DMS153 (cell line): ENCODE measurements around the gene ACSS1.

ENCODE experiments used
- DNase-seq: peaks from one replicate; lab custom pipeline; 2025; lab: John Stamatoyannopoulos, UW

The ACSS1 gene

DNA sequence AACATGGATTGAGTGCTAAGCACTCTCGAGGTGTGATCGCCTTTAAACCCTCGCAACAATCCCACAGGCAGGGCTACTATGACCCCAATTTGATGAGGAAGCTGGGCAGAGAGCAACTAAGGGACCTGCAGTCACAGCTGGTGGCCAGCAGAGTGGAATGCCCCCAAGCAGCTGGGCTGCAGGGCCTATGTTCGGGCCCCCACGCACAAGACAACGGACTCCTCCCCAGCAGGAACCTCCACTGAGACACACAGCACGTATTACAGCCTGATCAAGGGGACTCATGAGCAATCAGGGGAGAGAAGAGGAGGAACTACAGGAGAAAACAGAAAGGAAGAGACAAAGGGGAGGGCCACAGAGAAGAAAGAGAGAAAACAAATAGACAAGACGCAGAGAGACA lies 87.2 kb downstream of the ACSS1 start:
- DNase-seq: no peak

DNA sequence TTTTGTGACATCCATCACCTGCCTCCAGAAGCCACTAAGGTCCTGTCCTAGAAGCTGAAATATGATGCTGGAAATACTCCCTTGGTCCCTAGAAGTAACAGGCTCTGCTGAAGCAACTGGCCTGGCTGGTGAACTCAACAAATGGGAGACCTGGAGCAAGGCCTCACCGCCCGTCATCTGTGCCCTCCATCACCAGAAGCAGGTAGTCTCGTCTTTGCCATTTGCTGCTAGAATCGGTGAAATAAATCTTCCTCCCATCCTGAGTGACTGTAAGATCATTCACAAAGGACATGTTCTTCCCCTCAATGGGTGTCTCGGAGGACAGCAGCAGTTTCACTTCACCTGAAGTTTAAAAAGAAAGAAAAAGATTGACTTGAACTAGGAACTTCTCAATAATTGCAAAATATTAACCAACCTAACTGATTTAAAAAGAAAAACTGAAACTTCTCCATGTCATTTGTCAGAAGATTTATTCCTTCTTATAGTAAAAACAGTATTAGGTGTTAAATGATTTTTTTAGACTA lies 87.8 kb downstream of the ACSS1 start:
- DNase-seq: no peak

DNA sequence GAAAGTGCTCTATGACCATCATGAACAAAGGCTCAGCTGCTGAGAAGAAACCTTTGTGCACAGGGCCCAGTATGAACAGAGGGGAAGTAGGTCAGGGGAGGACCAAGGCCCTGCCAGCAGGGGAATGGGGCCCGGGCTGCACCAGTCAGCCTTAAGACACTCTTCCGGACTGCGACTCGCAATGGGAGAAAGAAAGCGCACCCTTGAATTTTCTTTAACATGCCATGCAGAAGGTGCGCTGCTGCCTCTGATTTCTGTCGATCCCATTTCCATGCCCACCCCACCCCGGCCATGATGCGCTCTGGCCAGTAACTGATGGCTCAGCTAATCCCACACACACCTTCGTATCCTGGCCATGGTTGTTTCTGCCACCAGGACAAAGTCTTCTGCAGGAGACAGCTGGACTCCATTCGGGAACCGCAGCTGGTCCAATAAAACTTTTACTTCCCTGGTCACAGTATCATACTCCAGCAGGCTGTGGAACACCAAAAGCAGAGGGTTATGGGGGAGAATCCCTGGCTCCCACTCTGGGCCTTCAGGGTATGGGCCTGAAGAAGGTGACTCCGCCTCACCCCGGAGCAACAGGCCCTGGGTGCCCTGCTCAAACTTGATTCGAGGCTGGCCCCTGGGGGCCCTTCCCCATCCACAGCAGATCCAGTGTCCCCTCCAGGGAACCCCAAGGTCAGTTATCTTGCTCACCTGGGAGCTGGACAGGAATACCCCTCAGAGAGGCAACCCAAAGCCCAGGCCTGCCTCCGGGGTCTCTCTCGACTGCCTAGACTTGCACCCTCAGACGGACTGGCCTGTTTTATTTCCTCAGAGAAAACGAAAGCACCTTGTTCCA lies 88.5 kb downstream of the ACSS1 start:
- DNase-seq: no peak

DNA sequence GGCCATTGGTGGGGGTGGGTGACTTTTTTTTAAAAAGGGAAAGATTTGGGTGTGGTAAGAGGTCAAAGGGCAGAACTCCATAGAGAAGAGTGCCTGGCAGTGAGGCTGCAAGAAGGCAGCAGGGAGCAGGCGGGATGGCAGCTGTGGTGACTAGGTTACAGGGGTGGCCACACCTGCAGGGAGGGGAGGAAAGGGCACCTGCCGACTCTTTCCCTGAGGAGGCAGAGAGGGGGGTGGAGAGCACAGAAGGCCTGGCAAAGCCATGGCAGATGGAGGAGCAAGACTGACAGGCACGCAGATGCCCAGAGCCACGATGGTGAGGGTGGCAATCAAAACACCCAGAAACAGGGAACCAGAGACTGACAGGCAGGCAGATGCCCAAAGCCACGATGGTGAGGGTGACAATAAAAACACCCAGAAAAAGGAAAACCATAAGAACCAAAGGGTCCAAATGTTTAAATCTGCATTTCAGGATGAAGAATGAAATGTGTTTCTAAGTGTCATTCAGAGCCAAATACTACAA lies 89.6 kb downstream of the ACSS1 start:
- DNase-seq: peak; percentile 24

DNA sequence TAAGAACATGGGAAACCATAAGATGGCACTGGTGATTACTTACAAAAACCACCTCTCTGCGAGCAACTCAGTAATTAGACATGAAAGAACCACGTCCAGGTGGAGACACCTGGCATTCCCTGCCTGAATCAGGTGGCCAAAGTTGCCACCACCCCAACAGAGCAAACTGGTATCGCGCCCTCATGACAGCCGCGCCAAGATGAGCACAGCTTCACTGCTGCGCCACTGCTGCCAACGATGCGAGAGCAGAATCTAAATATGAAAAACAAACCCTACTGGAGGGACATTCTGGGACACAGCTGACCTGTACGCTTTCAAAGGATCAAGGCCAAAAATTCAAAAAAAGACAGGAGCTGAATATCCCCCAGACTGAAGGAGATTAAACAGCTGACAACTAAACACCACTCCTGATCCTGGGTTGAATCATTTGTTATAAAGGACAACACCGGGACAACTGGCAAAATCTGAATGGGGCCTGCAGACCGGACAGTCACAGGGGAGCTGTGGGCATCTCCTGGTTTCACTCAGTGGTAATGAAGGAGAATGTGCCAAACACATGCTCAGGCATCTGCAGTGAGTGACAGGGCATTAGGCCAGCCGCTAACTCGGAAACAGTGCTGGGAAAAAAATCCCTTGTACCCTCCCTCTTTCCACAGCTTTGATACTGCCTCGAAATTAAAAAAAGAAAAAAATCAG lies 91.5 kb downstream of the ACSS1 start:
- DNase-seq: no peak

DNA sequence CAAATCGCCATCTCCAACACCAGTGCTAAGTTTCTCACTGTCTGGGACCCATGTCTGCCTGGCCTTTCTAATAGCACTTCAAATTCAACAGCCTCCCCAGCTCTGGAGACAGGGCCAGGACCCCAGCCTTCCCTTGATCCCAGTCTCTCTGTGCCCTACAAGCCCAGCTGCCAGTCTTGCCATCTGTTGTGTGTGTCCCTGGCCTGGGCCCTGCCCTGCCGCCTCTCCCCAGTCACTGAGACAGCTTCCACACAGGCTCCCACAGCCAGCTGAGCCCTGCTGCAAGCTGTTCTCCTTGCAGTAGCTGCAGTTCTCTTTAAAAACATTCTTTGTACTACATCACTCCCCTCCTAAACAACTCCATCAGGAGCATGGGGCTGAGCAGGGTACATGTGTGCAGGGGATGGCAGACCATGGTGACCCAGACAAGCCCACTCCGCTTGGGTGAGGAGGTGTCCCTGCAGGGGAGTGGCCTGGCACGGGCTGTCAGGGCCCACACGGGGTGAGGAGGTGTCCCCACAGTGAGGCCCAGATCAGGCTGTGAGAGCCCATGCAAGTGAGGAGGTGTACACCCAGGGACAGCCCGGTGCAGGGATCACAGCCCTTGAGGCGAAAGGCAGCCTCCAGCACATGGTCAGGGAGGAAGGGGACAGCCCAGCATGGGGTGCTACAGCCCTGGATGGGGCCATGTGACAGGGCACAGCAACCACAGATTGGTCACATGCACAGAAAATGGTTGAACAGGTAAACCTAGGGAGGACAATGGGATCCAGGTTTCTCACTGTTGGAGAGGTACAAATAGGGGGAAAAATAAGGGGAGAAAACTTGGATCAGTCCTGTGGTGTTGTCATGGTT lies 92.6 kb downstream of the ACSS1 start:
- no peak for DNase-seq

DNA sequence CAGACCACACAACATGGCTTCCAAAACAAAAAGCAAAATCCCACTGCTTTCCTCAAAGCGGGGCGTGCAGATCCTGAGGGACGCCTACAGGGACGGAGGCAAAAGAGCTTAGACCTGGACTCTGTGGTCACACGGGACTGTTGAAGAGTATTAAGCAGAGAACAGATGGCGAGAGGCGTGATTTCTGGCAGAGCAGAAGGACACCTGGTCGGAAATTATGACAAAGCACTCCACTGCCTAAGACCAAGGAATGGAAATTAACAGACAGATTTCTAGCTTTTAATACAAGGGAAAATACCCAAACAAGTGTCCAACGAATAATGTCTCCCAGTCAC lies 93.5 kb downstream of the ACSS1 start:
- no peak for DNase-seq

DNA sequence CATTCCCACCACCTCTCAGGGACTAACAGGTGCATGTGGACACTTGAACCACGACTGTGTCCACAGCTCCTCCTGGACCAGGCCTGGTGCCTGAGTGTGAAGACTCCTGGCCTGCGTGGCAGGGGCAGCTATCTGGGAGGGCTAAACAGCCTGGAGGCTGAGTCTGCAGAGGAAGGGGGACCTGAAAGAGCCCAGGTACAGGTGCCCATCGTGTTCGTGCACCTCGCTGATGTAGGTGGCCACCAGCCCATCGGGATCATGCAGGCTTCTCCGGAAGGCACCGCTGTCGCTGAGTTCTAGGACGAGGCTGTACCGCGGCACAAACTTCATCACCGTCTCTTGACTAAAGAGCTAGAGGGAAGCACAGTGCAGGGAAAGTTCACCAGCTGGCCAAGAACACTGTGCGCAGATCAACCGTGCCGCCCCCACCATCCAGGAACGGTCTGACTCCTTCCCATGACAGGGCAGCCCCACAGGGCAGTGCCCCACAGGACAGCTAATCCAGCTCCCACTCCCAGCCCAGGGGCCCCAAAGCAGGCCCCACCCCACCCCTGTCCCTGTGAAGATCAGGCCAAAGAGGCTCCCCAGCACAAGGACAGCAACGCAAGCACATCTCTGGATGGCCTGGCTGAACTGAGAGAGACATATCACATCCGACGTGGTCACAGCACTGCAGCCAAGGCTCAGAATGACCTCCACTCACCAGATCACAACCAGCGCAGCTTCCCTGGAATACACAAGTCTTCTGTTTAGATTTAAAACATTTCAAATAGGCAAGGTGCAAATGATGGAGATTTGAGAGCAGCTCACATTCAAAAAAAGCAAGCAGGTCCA lies 94.0 kb downstream of the ACSS1 start:
- no peak for DNase-seq

DNA sequence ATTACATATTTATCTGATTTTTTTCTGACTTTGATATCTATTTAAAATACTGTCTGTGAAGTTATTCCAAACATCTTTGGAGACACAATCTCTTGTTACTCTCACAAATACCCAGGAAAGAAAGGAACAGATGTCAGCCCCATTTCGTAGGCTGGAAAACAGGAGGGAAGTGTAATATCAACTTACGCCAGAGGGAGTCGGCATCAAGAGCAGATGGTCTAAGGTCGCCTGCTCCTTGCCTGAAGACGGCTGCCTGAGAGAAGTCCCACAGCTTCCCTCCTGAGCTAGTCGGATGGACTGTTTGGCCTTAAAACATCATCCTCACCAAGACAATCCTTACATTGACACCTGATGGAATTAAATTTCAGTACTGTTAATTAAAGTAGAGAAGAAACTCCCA lies 95.4 kb downstream of the ACSS1 start:
- DNase-seq: no peak

DNA sequence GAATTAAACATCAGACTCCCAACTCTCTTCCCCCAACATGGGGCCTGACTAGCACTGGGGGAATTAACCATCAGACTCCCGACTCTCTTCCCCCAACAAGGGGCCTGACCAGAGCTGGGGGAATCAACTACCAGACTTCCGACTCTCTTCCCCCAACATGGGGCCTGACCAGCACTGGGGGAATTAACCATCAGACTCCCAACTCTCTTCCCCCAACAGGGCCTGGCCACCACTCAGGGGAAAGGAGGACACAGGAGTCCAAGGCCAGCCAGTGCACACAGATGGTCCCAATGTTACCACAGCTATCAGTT lies 95.8 kb downstream of the ACSS1 start:
- no peak for DNase-seq

DNA sequence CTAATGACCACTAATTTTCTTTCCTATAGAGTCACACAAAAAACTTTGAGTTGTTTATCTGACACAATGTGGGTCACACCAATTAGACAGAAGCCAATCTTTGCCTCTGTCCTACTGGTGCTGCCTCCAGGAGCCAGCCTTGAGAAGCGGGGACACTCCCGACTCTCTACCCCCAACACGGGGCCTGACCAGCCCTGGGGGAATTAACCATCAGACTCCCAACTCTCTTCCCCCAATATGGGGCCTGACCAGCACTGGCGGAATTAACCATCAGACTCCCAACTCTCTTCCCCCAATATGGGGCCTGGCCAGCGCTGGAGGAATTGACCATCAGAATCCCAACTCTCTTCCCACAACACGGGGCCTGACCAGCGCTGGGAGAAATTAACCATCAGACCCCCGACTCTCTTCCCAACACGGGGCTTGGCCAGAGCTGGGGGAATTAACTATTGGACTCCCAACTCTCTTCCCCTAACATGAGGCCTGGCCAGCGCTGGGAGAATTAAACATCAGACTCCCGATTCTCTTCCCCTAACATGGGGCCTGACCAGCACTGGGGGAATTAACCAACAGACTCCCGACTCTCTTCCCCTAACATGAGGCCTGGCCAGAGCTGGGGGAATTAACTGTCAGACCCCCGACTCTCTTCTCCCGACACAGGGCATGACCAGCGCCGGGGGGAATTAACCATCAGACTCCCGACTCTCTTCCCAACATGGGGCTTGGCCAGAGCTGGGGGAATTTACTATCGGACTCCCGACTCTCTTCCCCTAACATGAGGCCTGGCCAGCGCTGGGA lies 96.4 kb downstream of the ACSS1 start:
- DNase-seq: no peak

DNA sequence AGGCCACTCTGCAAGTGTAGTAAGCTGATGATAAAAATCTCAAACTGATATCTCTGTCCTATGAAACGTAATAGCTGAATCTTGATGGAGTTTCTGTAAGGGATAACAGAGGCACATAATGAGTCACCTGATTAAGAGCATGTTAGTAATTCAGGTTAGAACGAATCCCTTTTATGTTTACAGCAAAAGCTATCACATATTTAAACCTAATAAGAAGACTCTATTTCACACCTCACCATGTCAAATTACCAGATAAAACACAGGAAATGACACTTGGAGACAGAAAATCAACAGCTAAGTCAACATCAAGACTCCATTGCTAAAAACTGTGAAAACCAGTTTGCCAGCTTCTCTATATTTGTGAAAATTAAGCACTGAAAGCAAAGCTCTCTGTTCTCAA lies 97.1 kb downstream of the ACSS1 start:
- no peak for DNase-seq

DNA sequence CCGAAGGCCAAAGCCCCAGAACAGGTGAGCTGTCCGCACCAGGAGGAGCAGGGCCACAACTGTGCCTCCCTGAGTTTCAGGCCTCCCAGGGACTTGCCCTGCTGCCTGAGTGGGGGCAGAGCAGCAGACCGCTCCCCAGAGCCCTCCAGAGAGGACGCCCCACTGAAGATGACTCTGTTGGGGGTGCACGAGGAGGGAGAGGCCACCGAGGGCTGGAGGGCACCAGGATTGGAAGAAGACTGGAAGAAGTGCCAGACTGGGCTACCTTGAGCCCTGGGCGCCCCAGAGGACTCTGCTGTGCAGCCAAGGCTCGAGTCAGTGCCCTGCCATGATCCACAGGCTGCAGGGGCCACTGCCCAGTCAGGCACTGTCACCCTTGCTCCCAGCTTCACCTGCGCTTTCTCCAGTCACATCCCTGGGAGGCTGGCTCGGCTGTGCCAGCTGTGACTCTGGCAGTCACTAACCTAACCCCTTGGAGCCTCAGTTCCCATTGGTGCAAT lies 97.6 kb downstream of the ACSS1 start:
- DNase-seq: no peak

DNA sequence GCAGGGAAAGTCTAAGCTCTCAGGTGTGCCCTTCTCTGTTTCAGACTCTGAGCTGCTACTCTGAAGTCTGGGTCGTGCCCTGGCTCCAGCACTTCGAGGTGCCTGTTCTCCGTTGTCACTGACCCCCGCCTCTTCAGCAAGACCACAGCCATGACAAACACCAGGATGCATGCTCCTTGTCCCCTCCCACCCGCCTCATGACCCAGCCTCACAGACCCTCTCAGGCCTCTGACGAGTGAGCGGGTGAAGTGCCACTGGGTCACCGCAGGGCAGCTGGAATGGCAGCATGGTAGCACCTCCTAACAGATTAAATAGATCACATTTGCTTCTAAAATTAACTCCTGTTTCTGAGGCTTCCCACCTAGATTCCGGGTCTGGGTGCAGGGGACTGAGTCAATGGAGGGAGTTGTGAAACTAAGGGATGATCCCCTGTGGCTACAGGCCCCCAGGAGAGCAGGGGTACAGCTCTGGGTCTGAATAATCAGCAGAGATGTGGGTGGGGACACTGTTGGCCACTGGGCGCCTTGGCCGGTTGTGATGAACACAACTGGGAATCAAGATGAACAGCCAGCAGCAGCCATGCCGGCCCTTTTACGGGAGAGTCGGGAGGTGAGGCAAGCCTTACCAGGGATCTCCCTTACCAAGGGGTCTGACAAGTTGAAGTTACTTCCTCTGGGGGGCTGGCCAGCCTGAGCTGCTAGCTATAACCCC lies 98.2 kb downstream of the ACSS1 start:
- no peak for DNase-seq

DNA sequence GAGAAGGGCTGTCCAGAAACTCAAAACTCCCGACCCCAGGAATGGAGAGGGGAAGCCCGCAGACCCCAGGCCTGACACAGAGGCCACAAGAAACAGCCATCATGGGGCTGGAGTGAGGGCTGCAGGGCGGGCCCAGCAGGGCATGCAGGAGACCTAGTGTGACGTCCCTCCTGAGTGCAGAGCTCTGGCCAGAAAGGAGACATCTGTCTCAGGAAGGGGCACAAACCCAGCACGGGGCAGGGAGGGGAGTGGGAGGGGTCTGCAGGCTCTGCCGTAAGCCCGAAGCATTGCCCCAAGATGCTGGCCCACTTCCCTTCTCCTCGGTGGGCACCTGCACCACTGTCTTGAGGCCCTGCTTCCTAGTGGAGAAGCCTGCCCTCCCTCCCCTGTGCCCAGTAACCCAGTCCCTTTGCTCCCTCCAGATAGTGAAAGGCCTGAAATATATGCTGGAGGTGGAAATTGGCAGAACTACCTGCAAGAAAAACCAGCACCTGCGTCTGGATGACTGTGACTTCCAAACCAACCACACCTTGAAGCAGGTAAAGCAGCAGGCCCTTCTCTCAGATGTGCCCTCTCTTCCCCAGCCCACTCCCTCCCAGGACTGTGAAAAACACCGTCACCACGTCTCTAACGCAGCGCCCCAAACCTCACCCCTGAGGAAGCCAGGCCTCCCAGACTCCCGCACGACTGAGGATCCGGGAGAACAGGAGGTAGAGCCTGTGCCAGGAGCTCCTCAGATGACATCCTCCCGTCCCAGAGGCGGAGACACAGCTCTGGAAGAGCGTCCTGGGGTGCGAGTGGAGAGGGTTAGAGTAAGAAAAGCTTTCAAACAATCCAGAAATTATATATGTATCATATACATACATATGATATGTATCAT lies 99.2 kb downstream of the ACSS1 start:
- DNase-seq: no peak

DNA sequence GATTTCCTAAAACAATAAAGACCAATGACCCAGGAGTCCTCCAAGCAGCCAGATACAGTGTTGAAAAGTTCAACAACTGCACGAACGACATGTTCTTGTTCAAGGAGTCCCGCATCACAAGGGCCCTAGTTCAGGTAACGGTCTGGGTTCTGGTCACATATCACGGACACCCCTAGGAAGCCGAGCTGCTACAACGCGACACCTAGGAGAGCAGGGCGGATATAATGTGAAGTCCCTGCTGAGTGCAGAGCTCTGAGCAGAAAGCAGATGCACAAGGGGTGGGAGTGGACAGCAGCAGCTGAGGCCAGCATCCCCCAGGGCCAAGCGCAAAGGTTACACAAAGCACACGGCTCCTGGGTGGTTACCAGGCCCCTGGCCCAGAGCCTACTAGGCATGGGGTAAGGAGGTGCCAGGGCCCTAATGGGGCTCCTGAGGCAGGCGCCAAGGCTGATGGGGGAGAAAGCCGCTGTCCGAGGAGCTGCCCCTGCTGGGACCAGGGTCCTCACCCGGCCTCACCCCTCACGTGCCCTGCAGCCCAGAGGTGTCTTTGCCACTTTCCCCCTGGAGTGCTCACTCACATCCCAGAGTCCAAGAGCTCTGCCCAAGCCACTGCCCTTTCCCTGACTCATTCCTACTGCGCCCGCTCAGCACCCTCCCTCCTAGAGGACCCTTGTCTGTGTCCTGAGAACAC lies 100.5 kb downstream of the ACSS1 start:
- DNase-seq: no peak
